Right lobe of liver (tissue), 6 donors: ENCODE data around the gene MAIP1. TPM values are rescaled to one million over a fixed set of nuclear protein-coding genes. Genes with fewer than 3 reads are reported as not detected.

Experiments used
- ATAC-seq, 4 donors: fragments of 200-7000 bp; cut with Tn5 transposase; one replicate each; pipeline ENCODE4 v1.9.1; 2020; ENCODE audit warnings: mild to moderate bottlenecking in 4 of 4, moderate library complexity in 4 of 4
- DNase-seq, 3 donors: peaks; one replicate each; pipeline ENCODE4 v3.0.0-alpha.2; 2020
- H3K27ac ChIP-seq, 3 donors: fragments of 200-600 bp; one replicate each; pipeline ENCODE4 v1.8.0; 2022
- H3K27me3 ChIP-seq, 2 donors: fragments of 200-600 bp; one replicate each; pipeline ENCODE4 v1.8.0; 2022
- H3K36me3 ChIP-seq, 4 donors: fragments of 200-600 bp; sonication (generic) in 1 of 4; one replicate each; pipeline versions ENCODE4 v1.5.1 to v1.8.0; 2017 to 2022; ENCODE audit warnings: control low read depth in 1 of 4
- H3K4me1 ChIP-seq, 4 donors: fragments of 200-600 bp; sonication (generic) in 1 of 4; one replicate each; pipeline versions ENCODE4 v1.5.1 to v1.8.0; 2017 to 2022; ENCODE audit warnings: control low read depth in 1 of 4
- H3K4me3 ChIP-seq, 3 donors: fragments of 200-600 bp; one replicate each; pipeline ENCODE4 v1.8.0; 2022
- H3K9me3 ChIP-seq, 4 donors: fragments of 200-600 bp; sonication (generic) in 1 of 4; one replicate each; pipeline versions ENCODE4 v1.5.1 to v1.8.0; 2017 to 2022; ENCODE audit warnings: control low read depth in 1 of 4
- POLR2A ChIP-seq: fragments of 450-650 bp; IDR thresholded peaks from one replicate; pipeline ENCODE4 v1.6.1; 2017; ENCODE audit warnings: antibody characterized with exemption, mild to moderate bottlenecking
- WGBS: methylation state at CpG from one replicate; pipeline ENCODE4 v1.1.6; 2018; ENCODE audit warnings: low coverage, low lambda C conversion rate; ENCODE audit not compliant: insufficient coverage; ENCODE audit errors: missing lambda C conversion rate; 5-methylcytosine and 5-hydroxymethylcytosine counted together
- intact Hi-C, 2 donors: fragments of 100-400 bp; cut with DNase I; formaldehyde crosslinking; loops; one replicate each; pipeline versions ENCODE4 v1.11.2 to v1.14.1; 2022
- total RNA-seq, 6 experiments: library from RNA; depleted of rRNA in 2 of 6; stranded (reverse); fragments of >200 nt in 2 of 6; fragmentation: NEBNext Ultra II Directional in 3 of 6; extraction: Animal tissue kit (Norgen Biotek cat#: 25700) in 3 of 6; gene quantifications; one replicate each; pipeline versions ENCODE4 v1.1.0 to v1.2.4, GENCODE V29; 2016 to 2023
- TF ChIP-seq, protein P1 (sequence below), 4 donors: fragments of 200-600 bp in 3 of 4; fragments of 450-650 bp in 1 of 4; IDR thresholded peaks; one replicate each; pipeline versions ENCODE4 v1.5.1 to v1.8.0; 2016 to 2022; ENCODE audit warnings: antibody characterized with exemption in 4 of 4, mild to moderate bottlenecking in 2 of 4
- donor health status: DM: no; HTN: yes; CAD: no.
- donor health status: DM: no; HTN: no; CAD: no.
- donor health status: DM: no; HTN: no; CAD: no.
- donor health status: DM: no; HTN: yes; CAD: no.
- donor health status: DM: no; HTN: yes; CAD: no.

The MAIP1 gene
- total RNA-seq, 6 experiments from 2014 or later, result 23.4 to 39.7 (median 30.7) TPM

DNA sequence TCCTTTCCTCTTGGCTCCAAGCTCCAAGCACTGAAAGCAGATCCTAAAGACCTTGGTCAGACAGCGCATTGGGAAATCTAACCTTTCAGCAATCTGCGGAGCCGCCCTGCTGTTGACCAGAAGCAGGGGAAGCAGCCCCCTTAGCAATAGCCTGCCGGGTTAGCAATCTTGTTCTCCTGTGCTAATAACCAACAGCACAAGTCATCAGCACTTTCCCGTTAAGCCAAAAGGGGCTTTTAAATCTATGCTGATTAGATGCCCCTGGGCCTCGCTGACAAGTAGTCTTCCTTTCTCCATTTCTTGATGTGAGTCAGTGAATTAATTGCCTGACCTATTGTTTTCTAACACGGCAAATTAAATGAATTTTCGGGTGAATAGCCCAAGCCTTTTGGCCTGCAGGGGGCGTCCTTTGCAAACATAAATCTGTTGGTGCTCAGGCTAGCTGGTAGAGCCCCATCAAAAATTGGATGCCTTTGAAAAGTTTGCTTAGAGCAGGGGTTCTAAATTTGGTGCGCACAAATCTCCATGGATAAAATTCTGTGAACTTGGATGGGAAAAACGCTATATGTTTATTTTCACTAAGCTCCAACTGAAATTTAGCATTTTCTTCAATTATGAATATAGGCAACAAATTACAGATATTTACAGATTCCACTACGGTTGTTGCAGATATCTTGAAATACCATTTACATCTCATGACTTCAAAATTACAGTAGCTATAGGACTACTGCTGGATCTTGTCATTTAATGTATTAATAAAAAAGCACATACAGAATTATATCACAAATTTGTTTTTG is 24.6 kb downstream of the MAIP1 start:
- Histone ChIP-seq H3K9me3 (no peaks in the 10 kb centered on the region), H3K4me3 (peak overlapping the region; percentile 11 to 37 (median 36)), H3K4me1 (peaks cover 0 to 40% (median 16%) of the 10 kb centered on the region in 4 donors), H3K36me3 (no peaks in the 10 kb centered on the region), H3K27ac (peak overlapping the region; percentile 16 to 54 (median 26)), H3K27me3 (no peaks in the 10 kb centered on the region)
- peak; percentile 74 to 78 (median 77) for ATAC-seq
- DNase-seq, result peak; percentile 80 to 87 (median 86)
- intact Hi-C loops, result loop anchor here (5.0 to 10.0 kb wide), 3 partner anchors 492 to 502 kb away; no protein-coding TSS in a partner anchor
- TF ChIP-seq, protein P1, sequence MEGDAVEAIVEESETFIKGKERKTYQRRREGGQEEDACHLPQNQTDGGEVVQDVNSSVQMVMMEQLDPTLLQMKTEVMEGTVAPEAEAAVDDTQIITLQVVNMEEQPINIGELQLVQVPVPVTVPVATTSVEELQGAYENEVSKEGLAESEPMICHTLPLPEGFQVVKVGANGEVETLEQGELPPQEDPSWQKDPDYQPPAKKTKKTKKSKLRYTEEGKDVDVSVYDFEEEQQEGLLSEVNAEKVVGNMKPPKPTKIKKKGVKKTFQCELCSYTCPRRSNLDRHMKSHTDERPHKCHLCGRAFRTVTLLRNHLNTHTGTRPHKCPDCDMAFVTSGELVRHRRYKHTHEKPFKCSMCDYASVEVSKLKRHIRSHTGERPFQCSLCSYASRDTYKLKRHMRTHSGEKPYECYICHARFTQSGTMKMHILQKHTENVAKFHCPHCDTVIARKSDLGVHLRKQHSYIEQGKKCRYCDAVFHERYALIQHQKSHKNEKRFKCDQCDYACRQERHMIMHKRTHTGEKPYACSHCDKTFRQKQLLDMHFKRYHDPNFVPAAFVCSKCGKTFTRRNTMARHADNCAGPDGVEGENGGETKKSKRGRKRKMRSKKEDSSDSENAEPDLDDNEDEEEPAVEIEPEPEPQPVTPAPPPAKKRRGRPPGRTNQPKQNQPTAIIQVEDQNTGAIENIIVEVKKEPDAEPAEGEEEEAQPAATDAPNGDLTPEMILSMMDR (IDR thresholded peaks at IDR 0.05), result peak; percentile 86 to 89 (median 87)
- TF ChIP-seq POLR2A, result no peak
- 8% methylated on average over 10 of the region's 12 CpGs for WGBS

DNA sequence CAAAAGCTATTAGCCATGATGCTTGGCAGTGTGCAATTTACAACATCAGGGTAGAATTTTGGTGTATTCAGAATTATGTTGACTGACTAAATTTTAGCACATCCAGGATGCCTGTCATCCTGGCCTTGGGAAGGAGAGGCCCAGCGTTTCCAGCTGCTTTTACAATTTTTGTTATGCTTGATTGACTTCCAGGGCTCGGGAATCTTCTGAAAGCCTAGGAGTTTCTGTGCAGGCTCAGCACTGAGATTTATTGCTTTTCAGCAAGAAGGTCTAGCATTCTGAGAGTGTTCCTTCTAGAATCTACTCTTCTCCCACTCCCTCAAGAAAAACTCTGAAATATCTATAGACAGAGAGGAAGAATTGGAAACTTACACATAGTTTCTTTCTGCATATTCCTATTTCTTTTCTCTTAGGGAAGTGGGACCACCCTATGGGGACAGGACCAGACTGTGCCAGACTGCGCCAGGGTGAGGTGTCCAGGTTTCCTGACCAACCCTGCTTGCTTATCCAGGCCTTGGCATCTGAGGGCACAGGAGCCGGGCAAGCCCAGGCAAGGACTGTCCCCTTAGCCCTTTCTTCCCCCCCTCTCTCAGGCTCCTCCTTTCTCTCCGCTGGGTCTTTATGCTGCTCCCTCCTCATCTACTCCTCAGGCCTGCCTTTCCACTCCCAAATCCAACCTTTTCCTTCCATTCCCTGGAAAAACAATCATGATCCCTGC is 26.9 kb downstream of the MAIP1 start:
- no peak for DNase-seq
- Histone ChIP-seq H3K4me3 (no peak overlapping the region), H3K27ac (no peak overlapping the region), H3K27me3 (no peaks in the 10 kb centered on the region), H3K36me3 (no peaks in the 10 kb centered on the region), H3K4me1 (peaks cover 0 to 32% (median 13%) of the 10 kb centered on the region in 4 donors), H3K9me3 (no peaks in the 10 kb centered on the region)
- intact Hi-C loops, result loop anchor here in 1 of 2 donors (5.0 kb wide), 1 partner anchor 490 kb away; no protein-coding TSS in a partner anchor
- 76% methylated on average over 4 of the region's 5 CpGs for WGBS
- no peak for ATAC-seq
- TF ChIP-seq, protein P1 (IDR thresholded peaks at IDR 0.05), result no peak
- no peak for TF ChIP-seq POLR2A

- no peak overlapping the region for H3K4me3 ChIP-seq
- no peaks in the 10 kb centered on the region for H3K36me3 ChIP-seq
- intact Hi-C loops, result loop anchor here in 1 of 2 donors (5.0 kb wide), 1 partner anchor 489 kb away; no protein-coding TSS in a partner anchor
- no peak overlapping the region for H3K27ac ChIP-seq
- DNase-seq, result no peak
- H3K9me3 ChIP-seq, result no peaks in the 10 kb centered on the region
- no peak for TF ChIP-seq POLR2A
- TF ChIP-seq, protein P1 (IDR thresholded peaks at IDR 0.05), result no peak
- H3K27me3 ChIP-seq, result no peaks in the 10 kb centered on the region
- peaks cover 0 to 19% (median 7%) of the 10 kb centered on the region in 4 donors for H3K4me1 ChIP-seq
- ATAC-seq, result no peak
- 70% methylated on average over 1 of the region's 1 CpG for WGBS
These were observed 28.2 kb downstream of the MAIP1 start for GRCh38 chr2:199983534-199983933.

DNA sequence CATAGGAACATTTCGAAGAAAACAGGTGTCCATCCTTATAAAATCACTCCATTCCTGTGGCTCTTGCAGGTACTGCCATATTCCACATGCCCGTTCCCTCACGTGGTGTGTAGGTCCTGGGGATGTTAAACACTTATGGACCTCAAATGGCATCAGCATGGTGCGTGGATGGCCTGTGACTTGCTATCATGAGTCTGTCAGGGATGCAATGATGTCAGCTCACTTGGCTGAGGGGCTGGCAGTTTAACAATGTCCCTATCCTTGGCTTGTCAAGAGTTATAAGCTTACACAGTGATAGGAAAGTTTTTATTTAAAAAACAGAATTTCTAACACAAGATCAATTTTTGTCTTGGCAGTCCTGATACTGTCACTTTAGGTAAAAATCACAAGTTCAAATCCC is 28.8 kb downstream of the MAIP1 start:
- 76% methylated on average over 3 of the region's 4 CpGs for WGBS

More for the DNA sequence above, 28.8 kb downstream of the MAIP1 start:
- H3K27ac ChIP-seq, result no peak overlapping the region
- peaks cover 0 to 13% (median 4%) of the 10 kb centered on the region in 4 donors for H3K4me1 ChIP-seq
- H3K9me3 ChIP-seq, result no peaks in the 10 kb centered on the region
- ATAC-seq (no peak), DNase-seq (no peak)
- no peaks in the 10 kb centered on the region for H3K27me3 ChIP-seq
- H3K36me3 ChIP-seq, result no peaks in the 10 kb centered on the region
- intact Hi-C loops, result loop anchor here in 1 of 2 donors (5.0 kb wide), 1 partner anchor 488 kb away; no protein-coding TSS in a partner anchor
- no peak overlapping the region for H3K4me3 ChIP-seq
- no peak for TF ChIP-seq POLR2A
- TF ChIP-seq, protein P1 (IDR thresholded peaks at IDR 0.05), result no peak
